Stimulated activated CD4-positive, alpha-beta T cell treated with anti-CD3 and anti-CD28 coated beads, Interleukin-15, amount 100 ng/mL, for 48 hours (primary cell): ENCODE results near the gene ADGRA3.
"Not testable (repeated sequence)": the region's sequence is repeated elsewhere in the genome, so short reads cannot be mapped to it uniquely, and the experiment has no call there.

Experiments used
- DNase-seq, 2 donors: peaks; one replicate each; pipeline ENCODE4 v3.0.0-alpha.2; 2020; ENCODE audit warnings: low read depth in 2 of 2

ADGRA3 gene

GRCh38 chr4:22435652-22436051, 80.2 kb downstream of the ADGRA3 start:
- DNase-seq: no peak

GRCh38 chr4:22434895-22435294, 81.0 kb downstream of the ADGRA3 start:
- no peak for DNase-seq

GRCh38 chr4:22430626-22431025, 85.2 kb downstream of the ADGRA3 start:
- DNase-seq: no peak

GRCh38 chr4:22428441-22428840, 87.4 kb downstream of the ADGRA3 start:
- no peak for DNase-seq

- no peak for DNase-seq
Observed at GRCh38 chr4:22427675-22428074, 88.2 kb downstream of the ADGRA3 start.

GRCh38 chr4:22420291-22420690, 95.6 kb downstream of the ADGRA3 start:
- no peak for DNase-seq

GRCh38 chr4:22417408-22417807, 98.5 kb downstream of the ADGRA3 start:
- no peak for DNase-seq

GRCh38 chr4:22416403-22416802, 99.5 kb downstream of the ADGRA3 start:
- no peak for DNase-seq

- no peak for DNase-seq
Observed at GRCh38 chr4:22414833-22415232, 101.0 kb downstream of the ADGRA3 start.

- no peak for DNase-seq
Observed at GRCh38 chr4:22413471-22413870, 102.4 kb downstream of the ADGRA3 start.

GRCh38 chr4:22412013-22412412, 103.9 kb downstream of the ADGRA3 start:
- DNase-seq: no peak

- DNase-seq: no peak
Observed at GRCh38 chr4:22410645-22411247, 105.1 kb downstream of the ADGRA3 start.

GRCh38 chr4:22408474-22408873, 107.4 kb downstream of the ADGRA3 start:
- DNase-seq: no peak

- DNase-seq: no peak
Observed at GRCh38 chr4:22407361-22407760, 108.5 kb downstream of the ADGRA3 start.

- no peak for DNase-seq
Observed at GRCh38 chr4:22398671-22399070, 117.2 kb downstream of the ADGRA3 start.

GRCh38 chr4:22391551-22391950, 124.3 kb downstream of the ADGRA3 start:
- DNase-seq: no peak

GRCh38 chr4:22389240-22389870, 126.5 kb downstream of the ADGRA3 start:
- peak in 1 of 2 donors; percentile 7 for DNase-seq

GRCh38 chr4:22385611-22386011, 130.3 kb downstream of the ADGRA3 start:
- DNase-seq: no peak

GRCh38 chr4:22384154-22384553, 131.7 kb downstream of the ADGRA3 start:
- no peak for DNase-seq

- DNase-seq: not testable (repeated sequence)
Observed at GRCh38 chr4:22382216-22382615, 133.7 kb downstream of the ADGRA3 start.

GRCh38 chr4:22372986-22373385, 142.9 kb downstream of the ADGRA3 start:
- no peak for DNase-seq

- no peak for DNase-seq
Observed at GRCh38 chr4:22369901-22370562, 145.8 kb downstream of the ADGRA3 start.

- DNase-seq: no peak
Observed at GRCh38 chr4:22363787-22364186, 152.1 kb downstream of the ADGRA3 start.
